Spleen (tissue), 11 donors: ENCODE results near the gene MED12L. TPM values are rescaled to one million over a fixed set of nuclear protein-coding genes. Genes with fewer than 3 reads are reported as not detected.

Source experiments
- DNase-seq: peaks from one replicate; pipeline ENCODE4 v3.0.0-alpha.2; 2020
- H3K27ac ChIP-seq, 8 donors: fragments of 200-600 bp; sonication (generic) in 7 of 8; 1 replicate in 4 of 8; 2 replicates in 4 of 8; pipeline versions ENCODE4 v1.5.0 to v1.8.0; 2016 to 2021; ENCODE audit warnings: inconsistent platforms in 4 of 8, mild to moderate bottlenecking in 4 of 8, moderate library complexity in 1 of 8
- H3K27me3 ChIP-seq, 7 donors: fragments of 200-600 bp; sonication (generic) in 6 of 7; replicated peaks in 1 of 7; 1 replicate in 4 of 7; 2 replicates in 3 of 7; pipeline versions ENCODE4 v1.5.0 to v1.8.0; 2016 to 2021; ENCODE audit warnings: inconsistent platforms in 3 of 7, mild to moderate bottlenecking in 1 of 7
- H3K36me3 ChIP-seq, 6 donors: fragments of 200-600 bp; sonication (generic) in 5 of 6; 1 replicate in 4 of 6; 2 replicates in 2 of 6; pipeline versions ENCODE4 v1.5.0 to v1.8.0; 2016 to 2021; ENCODE audit warnings: inconsistent platforms in 2 of 6
- H3K4me1 ChIP-seq, 6 donors: fragments of 200-600 bp; sonication (generic) in 5 of 6; 1 replicate in 3 of 6; 2 replicates in 3 of 6; pipeline versions ENCODE4 v1.5.0 to v1.8.0; 2016 to 2021; ENCODE audit warnings: inconsistent platforms in 3 of 6
- H3K4me3 ChIP-seq, 8 donors: fragments of 200-600 bp; sonication (generic) in 7 of 8; 1 replicate in 4 of 8; 2 replicates in 4 of 8; pipeline versions ENCODE4 v1.5.0 to v1.8.0; 2016 to 2021; ENCODE audit warnings: inconsistent platforms in 4 of 8, mild to moderate bottlenecking in 4 of 8, moderate library complexity in 2 of 8
- H3K9me3 ChIP-seq, 8 donors: fragments of 200-600 bp; sonication (generic) in 7 of 8; 1 replicate in 4 of 8; 2 replicates in 4 of 8; pipeline versions ENCODE4 v1.5.0 to v1.8.0; 2016 to 2021; ENCODE audit warnings: inconsistent platforms in 4 of 8
- CTCF ChIP-seq, 11 experiments: fragments of 200-600 bp in 7 of 11; fragments of 450-650 bp in 4 of 11; sonication (generic) in 4 of 11; IDR thresholded peaks in 8 of 11; conservative IDR thresholded peaks in 3 of 11; 1 replicate in 7 of 11; 2 replicates in 4 of 11; pipeline versions ENCODE4 v1.4.0 to v1.8.0; 2016 to 2021; ENCODE audit warnings: antibody characterized with exemption in 11 of 11, inconsistent platforms in 4 of 11, mild to moderate bottlenecking in 1 of 11
- POLR2A ChIP-seq, 3 donors: fragments of 450-650 bp; IDR thresholded peaks; one replicate each; pipeline ENCODE4 v1.5.1; 2017; ENCODE audit warnings: antibody characterized with exemption in 3 of 3, mild to moderate bottlenecking in 1 of 3
- POLR2AphosphoS5 ChIP-seq, 3 donors: sonication (generic); formaldehyde crosslinking; IDR thresholded peaks; one replicate each; pipeline ENCODE4 v1.5.1; 2017; ENCODE audit warnings: antibody characterized with exemption in 3 of 3
- WGBS, 5 donors: extraction: QIAGEN DNeasy Blood & Tissue Kit in 3 of 5; methylation state at CpG; one replicate each; pipeline versions ENCODE4 v1.1.5 to v1.1.7; 2013 to 2018; 5-methylcytosine and 5-hydroxymethylcytosine counted together
- intact Hi-C: fragments of 100-400 bp; cut with DNase I; formaldehyde crosslinking; loops from one replicate; pipeline ENCODE4 v1.15.0; 2023; ENCODE audit warnings: low total_unique reads
- polyA plus RNA-seq, 3 donors: library from polyadenylated mRNA; stranded (reverse); fragments of 200-250 nt; gene quantifications; one replicate each; pipeline ENCODE4 v1.2.1, GENCODE V29; 2013
- total RNA-seq, 7 donors: library from RNA; depleted of rRNA in 3 of 7; stranded (reverse); fragments of >200 nt in 3 of 7; fragmentation: NEBNext Ultra II Directional in 4 of 7; extraction: Animal tissue kit (Norgen Biotek cat#: 25700) in 4 of 7; gene quantifications; one replicate each; pipeline versions ENCODE4 v1.1.0 to v1.2.1, GENCODE V29; 2016 to 2021
- donor health status: healthy with polysubstance abuse.
- donor health status: DM: no; HTN: no; CAD: no; lungs with moderate emphysema.
- donor health status: DM: no; HTN: no; CAD: no.
- donor health status: Bipolar disorder and iron deficiency.
- donor health status: healthy.
- donor health status: DM: no; HTN: no; CAD: no.
- donor health status: DM: yes; HTN: yes; CAD: no.

MED12L gene
- total and polyA plus RNA-seq, 10 donors = 0.02 to 4.5 (median 1.5) TPM

- no peaks in the 10 kb centered on the region for H3K9me3 ChIP-seq
- intact Hi-C loops = no loop called here
- no peak for DNase-seq
- H3K4me1 ChIP-seq = peaks cover 0 to 10% (median 0%) of the 10 kb centered on the region in 6 donors
- no peak overlapping the region for H3K27ac ChIP-seq
- no peak overlapping the region for H3K4me3 ChIP-seq
- no peaks in the 10 kb centered on the region for H3K27me3 ChIP-seq
- TF ChIP-seq CTCF (IDR thresholded peaks at IDR 0.05 in 8 of 11, conservative IDR thresholded peaks at IDR 0.05 in 3 of 11) (no peak), POLR2A (IDR thresholded peaks at IDR 0.05) (no peak), POLR2AphosphoS5 (IDR thresholded peaks at IDR 0.05) (no peak)
- no peaks in the 10 kb centered on the region for H3K36me3 ChIP-seq
- 63 to 75% (median 66%) methylated on average over 2 of the region's 2 CpGs for WGBS, 5 donors
Measured at GRCh38 chr3:151303751-151304150, 218.3 kb downstream of the MED12L start.

GRCh38 chr3:151305060-151305774 lies 219.8 kb downstream of the MED12L start:
- no peak overlapping the region for H3K27ac ChIP-seq
- H3K4me3 ChIP-seq = no peak overlapping the region
- intact Hi-C loops = no loop called here
- WGBS, 5 donors = 68 to 77% (median 73%) methylated on average over 7 of the region's 7 CpGs
- TF ChIP-seq CTCF (IDR thresholded peaks at IDR 0.05 in 8 of 11, conservative IDR thresholded peaks at IDR 0.05 in 3 of 11) (no peak), POLR2A (IDR thresholded peaks at IDR 0.05) (no peak), POLR2AphosphoS5 (IDR thresholded peaks at IDR 0.05) (no peak)
- H3K36me3 ChIP-seq = no peaks in the 10 kb centered on the region
- DNase-seq = no peak
- H3K27me3 ChIP-seq = no peaks in the 10 kb centered on the region
- no peaks in the 10 kb centered on the region for H3K9me3 ChIP-seq
- H3K4me1 ChIP-seq = peaks cover 0 to 10% (median 0%) of the 10 kb centered on the region in 6 donors

GRCh38 chr3:151305775-151306151 lies 220.3 kb downstream of the MED12L start:
- peaks cover 0 to 10% (median 0%) of the 10 kb centered on the region in 6 donors for H3K4me1 ChIP-seq
- H3K4me3 ChIP-seq = no peak overlapping the region
- H3K27me3 ChIP-seq = no peaks in the 10 kb centered on the region
- 87 to 91% (median 88%) methylated on average over 4 of the region's 4 CpGs for WGBS, 5 donors
- no peaks in the 10 kb centered on the region for H3K36me3 ChIP-seq
- TF ChIP-seq POLR2AphosphoS5 (IDR thresholded peaks at IDR 0.05) (no peak), CTCF (IDR thresholded peaks at IDR 0.05 in 8 of 11, conservative IDR thresholded peaks at IDR 0.05 in 3 of 11) (no peak), POLR2A (IDR thresholded peaks at IDR 0.05) (no peak)
- H3K9me3 ChIP-seq = no peaks in the 10 kb centered on the region
- DNase-seq = no peak
- H3K27ac ChIP-seq = no peak overlapping the region
- intact Hi-C loops = no loop called here

- Histone ChIP-seq H3K9me3 (no peaks in the 10 kb centered on the region), H3K4me3 (no peak overlapping the region), H3K36me3 (no peaks in the 10 kb centered on the region), H3K4me1 (peaks cover 0 to 10% (median 0%) of the 10 kb centered on the region in 6 donors), H3K27ac (no peak overlapping the region), H3K27me3 (no peaks in the 10 kb centered on the region)
- 84 to 91% (median 86%) methylated on average over 6 of the region's 6 CpGs for WGBS, 5 donors
- no peak for DNase-seq
- intact Hi-C loops = no loop called here
- TF ChIP-seq CTCF (IDR thresholded peaks at IDR 0.05 in 8 of 11, conservative IDR thresholded peaks at IDR 0.05 in 3 of 11) = no peak
- no peak for TF ChIP-seq POLR2AphosphoS5 (IDR thresholded peaks at IDR 0.05)
- no peak for TF ChIP-seq POLR2A (IDR thresholded peaks at IDR 0.05)
Measured at GRCh38 chr3:151306168-151306810, 220.8 kb downstream of the MED12L start.
